Pulmonary artery endothelial cell (primary cell): ENCODE data around the gene ZNF93. TPM values are rescaled to one million over a fixed set of nuclear protein-coding genes. Genes with fewer than 3 reads are reported as not detected.
"Not testable (repeated sequence)": the region's sequence is repeated elsewhere in the genome, so short reads cannot be mapped to it uniquely, and the experiment has no call there.

ENCODE experiments used
- DNase-seq: peaks from one replicate; pipeline ENCODE4 v3.0.0-alpha.2; 2011; ENCODE audit warnings: low read depth, low spot score
- total RNA-seq: library from RNA; depleted of rRNA; stranded (reverse); fragments of >200 nt; gene quantifications from 2 replicates; pipeline ENCODE4 v1.2.3, GENCODE V29; 2014

ZNF93 gene
- 3.9 and 7.3 TPM in 2 replicates for total RNA-seq

GRCh38 chr19:19900729-19901444 is at the start of gene ZNF93:
Gene ZNF93 (plus strand): TSS chr19:19900946. CDS start chr19:19901089, 143 bp downstream.
- peak; percentile 89 for DNase-seq

GRCh38 chr19:19851740-19852139 is 49.0 kb upstream of the ZNF93 start:
- not testable (repeated sequence) for DNase-seq

GRCh38 chr19:19858751-19859150 is 42.0 kb upstream of the ZNF93 start:
- no peak for DNase-seq

- DNase-seq = no peak
Observed at GRCh38 chr19:19860756-19861390, 39.9 kb upstream of the ZNF93 start.

- DNase-seq = peak; percentile 78
Observed at GRCh38 chr19:19865750-19866610, 34.8 kb upstream of the ZNF93 start, which contains the start of gene ZNF253. Gene ZNF253 (plus strand): TSS chr19:19865882. CDS start chr19:19865997, 115 bp downstream.

GRCh38 chr19:19866611-19867248 is 34.0 kb upstream of the ZNF93 start:
- DNase-seq = no peak

- not testable (repeated sequence) for DNase-seq
Observed at GRCh38 chr19:19870086-19870485, 30.7 kb upstream of the ZNF93 start.

GRCh38 chr19:19871932-19872331 is 28.8 kb upstream of the ZNF93 start:
- no peak for DNase-seq

- DNase-seq = no peak
Observed at GRCh38 chr19:19873381-19873780, 27.4 kb upstream of the ZNF93 start.

- no peak for DNase-seq
Observed at GRCh38 chr19:19877724-19878123, 23.0 kb upstream of the ZNF93 start.

GRCh38 chr19:19884583-19884982 is 16.2 kb upstream of the ZNF93 start:
- no peak for DNase-seq

- not testable (repeated sequence) for DNase-seq
Observed at GRCh38 chr19:19892055-19892941, 8.4 kb upstream of the ZNF93 start.

- DNase-seq = no peak
Observed at GRCh38 chr19:19900139-19900728, 512 bp upstream of the ZNF93 start.

GRCh38 chr19:19907551-19907950 is 6.8 kb downstream of the ZNF93 start:
- DNase-seq = not testable (repeated sequence)

- no peak for DNase-seq
Observed at GRCh38 chr19:19909654-19910053, 8.9 kb downstream of the ZNF93 start.

- DNase-seq = no peak
Observed at GRCh38 chr19:19911150-19911549, 10.4 kb downstream of the ZNF93 start.

- no peak for DNase-seq
Observed at GRCh38 chr19:19914596-19914995, 13.8 kb downstream of the ZNF93 start.

- DNase-seq = not testable (repeated sequence)
Observed at GRCh38 chr19:19930417-19930816, 29.7 kb downstream of the ZNF93 start.

GRCh38 chr19:19933432-19934314 is 32.9 kb downstream of the ZNF93 start:
- DNase-seq = not testable (repeated sequence)
